ENCODE measurements around the gene TMEM212. TPM values are rescaled to one million over a fixed set of nuclear protein-coding genes. Genes with fewer than 3 reads are reported as not detected.

The TMEM212 gene
- total and polyA plus RNA-seq, 2 experiments from 2014 or later: not detected

DNA sequence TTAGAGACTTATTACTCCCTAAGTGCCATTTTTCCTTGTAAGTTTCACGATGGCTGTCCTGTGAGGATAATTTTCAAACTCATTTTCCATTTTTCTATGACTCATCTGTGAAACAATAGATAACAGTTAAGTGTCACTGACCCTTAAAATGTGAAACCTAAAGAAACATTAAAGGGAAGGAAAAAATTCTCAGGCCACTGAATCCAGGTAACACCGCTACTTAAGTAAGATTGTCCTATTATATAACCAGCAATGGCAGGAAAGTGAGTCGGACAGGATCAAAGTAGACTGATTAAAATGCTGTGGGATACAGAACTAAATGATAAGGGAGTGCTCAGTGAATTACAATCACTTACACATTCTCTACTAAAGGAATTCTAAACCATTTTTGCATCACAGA lies 45.3 kb upstream of the TMEM212 start:
- Histone ChIP-seq H3K9me3 (ENCODE audit: low read depth) (no peaks in the 10 kb centered on the region), H3K36me3 (replicated peaks; ENCODE audit: insufficient read depth, low read depth) (no peaks in the 10 kb centered on the region), H3K79me2 (peaks cover 88% of the 10 kb centered on the region), H3K27ac (no peak overlapping the region), H3K4me2 (no peak overlapping the region), H3K4me1 (ENCODE audit: insufficient read depth) (peaks cover 20% of the 10 kb centered on the region), H4K20me1 (ENCODE audit: insufficient read depth, poor library complexity, severe bottlenecking) (no peaks in the 10 kb centered on the region), H3K4me3 (no peak overlapping the region), H2AFZ (no peak overlapping the region), H3K9me2 (replicated peaks; ENCODE audit: insufficient read depth) (no peaks in the 10 kb centered on the region), H3K27me3 (no peaks in the 10 kb centered on the region)
- no peak for TF ChIP-seq EZH2phosphoT487 (IDR thresholded peaks at IDR 0.05; ENCODE audit: low read depth, severe bottlenecking, unreplicated experiment)
- TF ChIP-seq, protein P1, sequence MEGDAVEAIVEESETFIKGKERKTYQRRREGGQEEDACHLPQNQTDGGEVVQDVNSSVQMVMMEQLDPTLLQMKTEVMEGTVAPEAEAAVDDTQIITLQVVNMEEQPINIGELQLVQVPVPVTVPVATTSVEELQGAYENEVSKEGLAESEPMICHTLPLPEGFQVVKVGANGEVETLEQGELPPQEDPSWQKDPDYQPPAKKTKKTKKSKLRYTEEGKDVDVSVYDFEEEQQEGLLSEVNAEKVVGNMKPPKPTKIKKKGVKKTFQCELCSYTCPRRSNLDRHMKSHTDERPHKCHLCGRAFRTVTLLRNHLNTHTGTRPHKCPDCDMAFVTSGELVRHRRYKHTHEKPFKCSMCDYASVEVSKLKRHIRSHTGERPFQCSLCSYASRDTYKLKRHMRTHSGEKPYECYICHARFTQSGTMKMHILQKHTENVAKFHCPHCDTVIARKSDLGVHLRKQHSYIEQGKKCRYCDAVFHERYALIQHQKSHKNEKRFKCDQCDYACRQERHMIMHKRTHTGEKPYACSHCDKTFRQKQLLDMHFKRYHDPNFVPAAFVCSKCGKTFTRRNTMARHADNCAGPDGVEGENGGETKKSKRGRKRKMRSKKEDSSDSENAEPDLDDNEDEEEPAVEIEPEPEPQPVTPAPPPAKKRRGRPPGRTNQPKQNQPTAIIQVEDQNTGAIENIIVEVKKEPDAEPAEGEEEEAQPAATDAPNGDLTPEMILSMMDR (IDR thresholded peaks at IDR 0.05; ENCODE audit: poor library complexity): no peak
- TF ChIP-seq EZH2 (IDR thresholded peaks at IDR 0.05; ENCODE audit: borderline replicate concordance): no peak
- no peak for DNase-seq (ENCODE audit: low spot score)
- 76% methylated on average over 3 of the region's 3 CpGs for WGBS (ENCODE audit: low lambda C conversion rate, missing lambda C conversion rate)

DNA sequence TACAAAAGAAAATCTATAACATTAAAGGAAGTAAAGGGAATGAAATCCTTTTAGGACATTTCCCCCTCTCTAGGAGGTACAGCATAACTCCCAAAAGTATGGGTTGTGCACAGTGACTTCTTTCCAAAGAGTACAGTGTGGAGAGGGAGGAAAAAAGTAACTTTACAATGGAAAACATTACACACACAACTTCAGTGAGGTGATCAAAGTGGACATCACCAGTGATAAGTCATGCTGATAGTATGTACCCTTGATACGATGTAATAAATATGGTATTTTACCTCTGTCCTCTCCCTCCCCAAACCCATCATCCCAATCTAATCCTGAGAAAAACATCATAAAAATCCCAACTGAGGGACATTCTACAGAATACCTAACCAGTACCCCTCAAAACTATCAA lies 43.6 kb upstream of the TMEM212 start:
- no peak for DNase-seq (ENCODE audit: low spot score)
- peaks cover 88% of the 10 kb centered on the region for H3K79me2 ChIP-seq
- H3K27me3 ChIP-seq: no peaks in the 10 kb centered on the region
- H3K4me2 ChIP-seq: no peak overlapping the region
- H3K4me3 ChIP-seq: no peak overlapping the region
- no peak overlapping the region for H2AFZ ChIP-seq
- H3K9me2 ChIP-seq (replicated peaks; ENCODE audit: insufficient read depth): no peaks in the 10 kb centered on the region
- H3K36me3 ChIP-seq (replicated peaks; ENCODE audit: insufficient read depth, low read depth): no peaks in the 10 kb centered on the region
- H4K20me1 ChIP-seq (ENCODE audit: insufficient read depth, poor library complexity, severe bottlenecking): no peaks in the 10 kb centered on the region
- TF ChIP-seq, protein P1 (IDR thresholded peaks at IDR 0.05; ENCODE audit: poor library complexity): no peak
- TF ChIP-seq EZH2phosphoT487 (IDR thresholded peaks at IDR 0.05; ENCODE audit: low read depth, severe bottlenecking, unreplicated experiment) (no peak), EZH2 (IDR thresholded peaks at IDR 0.05; ENCODE audit: borderline replicate concordance) (no peak)
- whole genome bisulfite sequencing (ENCODE audit: low lambda C conversion rate, missing lambda C conversion rate): 96% methylated on average over 1 of the region's 1 CpG
- H3K4me1 ChIP-seq (ENCODE audit: insufficient read depth): peaks cover 20% of the 10 kb centered on the region
- no peak overlapping the region for H3K27ac ChIP-seq
- no peaks in the 10 kb centered on the region for H3K9me3 ChIP-seq (ENCODE audit: low read depth)

DNA sequence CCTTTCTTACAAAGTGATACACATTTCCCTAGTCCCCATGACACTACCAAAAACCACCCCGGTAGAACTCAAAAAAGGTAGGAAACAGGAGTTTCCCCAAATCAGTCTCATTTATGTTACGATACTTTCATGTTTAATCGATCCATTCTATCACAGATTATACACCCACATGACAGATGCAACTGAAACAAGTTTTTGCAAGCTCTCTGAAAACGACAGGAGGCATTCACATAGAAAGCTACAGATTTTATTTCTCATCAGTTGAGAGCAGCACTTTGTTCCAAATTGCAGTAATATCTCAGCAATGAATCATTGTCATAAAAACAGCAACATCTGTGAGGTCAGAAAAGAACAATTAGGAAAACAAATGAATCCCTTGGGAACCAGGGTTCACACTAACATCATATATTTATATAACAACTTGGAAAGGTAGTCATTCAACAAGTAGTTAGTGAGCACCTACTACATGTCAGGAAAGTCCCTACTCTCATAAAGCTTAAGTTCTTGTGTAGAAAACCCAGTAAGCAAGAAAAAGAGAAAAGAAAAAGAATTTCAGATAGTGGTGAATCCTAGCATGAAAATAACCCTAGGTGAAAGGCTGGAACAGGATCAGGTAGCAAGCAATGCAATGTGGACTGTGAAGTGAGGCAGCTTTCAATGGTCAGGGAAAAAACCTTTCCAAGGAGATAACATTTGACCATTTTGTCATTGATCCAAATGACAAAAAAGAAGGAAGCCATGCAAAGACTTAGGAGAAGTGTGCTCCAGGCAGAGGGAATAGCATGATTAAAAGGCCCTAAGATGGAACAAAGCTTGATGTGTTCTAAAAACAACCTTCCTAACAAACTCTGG lies 41.2 kb upstream of the TMEM212 start:
- WGBS (ENCODE audit: low lambda C conversion rate, missing lambda C conversion rate): 88% methylated on average over 4 of the region's 4 CpGs
- no peak for DNase-seq (ENCODE audit: low spot score)
- H3K27me3 ChIP-seq: no peaks in the 10 kb centered on the region
- peak overlapping the region; percentile 7 for H3K4me2 ChIP-seq
- H3K36me3 ChIP-seq (replicated peaks; ENCODE audit: insufficient read depth, low read depth): no peaks in the 10 kb centered on the region
- H3K9me2 ChIP-seq (replicated peaks; ENCODE audit: insufficient read depth): no peaks in the 10 kb centered on the region
- no peak overlapping the region for H3K4me3 ChIP-seq
- no peaks in the 10 kb centered on the region for H4K20me1 ChIP-seq (ENCODE audit: insufficient read depth, poor library complexity, severe bottlenecking)
- TF ChIP-seq, protein P1 (IDR thresholded peaks at IDR 0.05; ENCODE audit: poor library complexity): no peak
- no peak for TF ChIP-seq EZH2 (IDR thresholded peaks at IDR 0.05; ENCODE audit: borderline replicate concordance)
- TF ChIP-seq EZH2phosphoT487 (IDR thresholded peaks at IDR 0.05; ENCODE audit: low read depth, severe bottlenecking, unreplicated experiment): no peak
- H3K9me3 ChIP-seq (ENCODE audit: low read depth): no peaks in the 10 kb centered on the region
- peaks cover 84% of the 10 kb centered on the region for H3K79me2 ChIP-seq
- H3K4me1 ChIP-seq (ENCODE audit: insufficient read depth): peaks cover 38% of the 10 kb centered on the region
- no peak overlapping the region for H2AFZ ChIP-seq
- H3K27ac ChIP-seq: peak overlapping the region; percentile 79
